ENCODE measurements around the gene KANSL1L. TPM values are rescaled to one million over a fixed set of nuclear protein-coding genes. Genes with fewer than 3 reads are reported as not detected.

KANSL1L gene
- total and polyA plus RNA-seq, 8 donors, result 29.6 to 54.6 (median 47.5) TPM

- H3K9me3 ChIP-seq, result no peaks in the 10 kb centered on the region
- H3K4me1 ChIP-seq, result no peaks in the 10 kb centered on the region
- no peak overlapping the region for H3K27ac ChIP-seq
- no peaks in the 10 kb centered on the region for H3K27me3 ChIP-seq
- peaks cover 0 to 22% of the 10 kb centered on the region in 2 donors for H3K36me3 ChIP-seq
- no peak overlapping the region for H3K4me3 ChIP-seq
- DNase-seq (no peak), ATAC-seq (no peak)
- intact Hi-C loops (cut with DNase I), result no loop called here
- TF ChIP-seq CTCF (IDR thresholded peaks at IDR 0.05), result no peak
Observed at GRCh38 chr2:210157526-210157925, 13.7 kb downstream of the KANSL1L start.

GRCh38 chr2:210147614-210148013 is 23.6 kb downstream of the KANSL1L start:
- Histone ChIP-seq H3K9me3 (no peaks in the 10 kb centered on the region), H3K4me1 (no peaks in the 10 kb centered on the region), H3K4me3 (no peak overlapping the region), H3K36me3 (peaks cover 0 to 33% of the 10 kb centered on the region in 2 donors), H3K27me3 (no peaks in the 10 kb centered on the region), H3K27ac (no peak overlapping the region)
- no peak for DNase-seq
- intact Hi-C loops (cut with DNase I), result no loop called here
- TF ChIP-seq CTCF (IDR thresholded peaks at IDR 0.05), result no peak
- ATAC-seq, result no peak

GRCh38 chr2:210132239-210132638 is 39.0 kb downstream of the KANSL1L start:
- Histone ChIP-seq H3K4me1 (no peaks in the 10 kb centered on the region), H3K4me3 (no peak overlapping the region), H3K9me3 (no peaks in the 10 kb centered on the region), H3K36me3 (peaks cover 0 to 14% of the 10 kb centered on the region in 2 donors), H3K27me3 (no peaks in the 10 kb centered on the region), H3K27ac (no peak overlapping the region)
- no peak for DNase-seq
- no peak for TF ChIP-seq CTCF (IDR thresholded peaks at IDR 0.05)
- intact Hi-C loops (cut with DNase I), result no loop called here
- no peak for ATAC-seq

GRCh38 chr2:210128961-210129360 is 42.2 kb downstream of the KANSL1L start:
- H3K4me3 ChIP-seq, result no peak overlapping the region
- no peaks in the 10 kb centered on the region for H3K27me3 ChIP-seq
- H3K27ac ChIP-seq, result no peak overlapping the region
- H3K9me3 ChIP-seq, result peaks cover 0 to 18% of the 10 kb centered on the region in 2 donors
- DNase-seq, result no peak
- H3K36me3 ChIP-seq, result peaks cover 0 to 34% of the 10 kb centered on the region in 2 donors
- intact Hi-C loops (cut with DNase I), result no loop called here
- no peak for TF ChIP-seq CTCF (IDR thresholded peaks at IDR 0.05)
- ATAC-seq, result peak; percentile 19
- H3K4me1 ChIP-seq, result no peaks in the 10 kb centered on the region

GRCh38 chr2:210113614-210114235 is 57.5 kb downstream of the KANSL1L start:
- no peaks in the 10 kb centered on the region for H3K4me1 ChIP-seq
- H3K36me3 ChIP-seq, result peaks cover 0 to 28% of the 10 kb centered on the region in 2 donors
- H3K9me3 ChIP-seq, result peaks cover 0 to 27% of the 10 kb centered on the region in 2 donors
- H3K27me3 ChIP-seq, result no peaks in the 10 kb centered on the region
- H3K4me3 ChIP-seq, result no peak overlapping the region
- no peak for TF ChIP-seq CTCF (IDR thresholded peaks at IDR 0.05)
- DNase-seq (no peak), ATAC-seq (no peak)
- intact Hi-C loops (cut with DNase I), result no loop called here
- H3K27ac ChIP-seq, result no peak overlapping the region

All from left lung (tissue), 10 donors.